Natural killer cell (primary cell): ENCODE results near the gene GALNT2. TPM values are rescaled to one million over a fixed set of nuclear protein-coding genes. Genes with fewer than 3 reads are reported as not detected.
A peak's percentile ranks its signal among the peaks of the same experiment; 100 is the strongest.

Source experiments
- ATAC-seq, 3 donors: fragments of 150-1000 bp in 2 of 3; fragments of 200-7000 bp in 1 of 3; cut with Tn5 transposase; 1 replicate in 1 of 3; 2 replicates in 2 of 3; pipeline ENCODE4 v1.10.0; 2021; ENCODE audit warnings: mild to moderate bottlenecking in 2 of 3, moderate library complexity in 2 of 3
- DNase-seq, 2 donors: peaks; one replicate each; pipeline versions ENCODE4 v3.0.0 to v3.0.0-alpha.2; 2013 to 2021; ENCODE audit warnings: mixed read lengths in 1 of 2
- H3K27ac ChIP-seq: one replicate; pipeline ENCODE4 v1.5.1; 2013; ENCODE audit warnings: mild to moderate bottlenecking, low read length
- H3K27me3 ChIP-seq: one replicate; pipeline ENCODE4 v1.6.1; 2013; ENCODE audit warnings: low read length; ENCODE audit not compliant: control insufficient read depth, insufficient read depth
- H3K36me3 ChIP-seq: one replicate; pipeline ENCODE4 v1.6.1; 2013; ENCODE audit warnings: low read length; ENCODE audit not compliant: control insufficient read depth, insufficient read depth
- H3K4me1 ChIP-seq: one replicate; pipeline ENCODE4 v1.6.1; 2013; ENCODE audit warnings: low read length; ENCODE audit not compliant: control insufficient read depth, insufficient read depth
- H3K4me3 ChIP-seq: one replicate; pipeline ENCODE4 v1.5.1; 2013; ENCODE audit warnings: low read length
- H3K9me3 ChIP-seq: one replicate; pipeline ENCODE4 v1.6.1; 2013; ENCODE audit warnings: low read length; ENCODE audit not compliant: control insufficient read depth, insufficient read depth
- H3K27ac Mint-ChIP-seq, 2 donors: one replicate each; pipeline ENCODE4 v1.8.0; 2022; ENCODE audit warnings: mild to moderate bottlenecking in 2 of 2, mixed read lengths in 2 of 2, moderate library complexity in 1 of 2
- H3K27me3 Mint-ChIP-seq, 2 donors: one replicate each; pipeline ENCODE4 v1.8.0; 2022; ENCODE audit warnings: low read depth in 2 of 2, mixed read lengths in 2 of 2
- H3K36me3 Mint-ChIP-seq: one replicate; pipeline ENCODE4 v1.8.0; 2022; ENCODE audit warnings: mixed read lengths
- H3K4me1 Mint-ChIP-seq, 2 donors: one replicate each; pipeline ENCODE4 v1.8.0; 2022; ENCODE audit warnings: mixed read lengths in 2 of 2
- H3K4me3 Mint-ChIP-seq: one replicate; pipeline ENCODE4 v1.8.0; 2022; ENCODE audit warnings: mild to moderate bottlenecking, moderate library complexity, mixed read lengths
- H3K9me3 Mint-ChIP-seq, 2 donors: one replicate each; pipeline ENCODE4 v1.8.0; 2022; ENCODE audit warnings: mixed read lengths in 2 of 2
- WGBS: methylation state at CpG from one replicate; pipeline ENCODE4 v1.1.7; 2013; ENCODE audit warnings: missing lambda C conversion rate; ENCODE audit not compliant: insufficient coverage; 5-methylcytosine and 5-hydroxymethylcytosine counted together
- intact Hi-C: fragments of 100-400 bp; cut with micrococcal nuclease; formaldehyde crosslinking; loops from one replicate; pipeline ENCODE4 v1.14.2; 2022
- total RNA-seq, 4 donors: library from RNA; stranded (reverse); fragments of 120-200 nt in 1 of 4; gene quantifications; one replicate each; pipeline versions ENCODE4 v1.2.3 to v1.2.4, GENCODE V29; 2013 to 2022
- TF ChIP-seq, protein P1 (sequence below): fragments of 200-600 bp; IDR thresholded peaks from one replicate; pipeline ENCODE4 v1.8.0; 2022; ENCODE audit warnings: antibody characterized with exemption

Gene GALNT2
- total RNA-seq, 3 donors from 2014 or later (not counting 1 experiment from before 2014, with no cell fraction given): 31.2 to 53.6 (median 47.3) TPM

DNA sequence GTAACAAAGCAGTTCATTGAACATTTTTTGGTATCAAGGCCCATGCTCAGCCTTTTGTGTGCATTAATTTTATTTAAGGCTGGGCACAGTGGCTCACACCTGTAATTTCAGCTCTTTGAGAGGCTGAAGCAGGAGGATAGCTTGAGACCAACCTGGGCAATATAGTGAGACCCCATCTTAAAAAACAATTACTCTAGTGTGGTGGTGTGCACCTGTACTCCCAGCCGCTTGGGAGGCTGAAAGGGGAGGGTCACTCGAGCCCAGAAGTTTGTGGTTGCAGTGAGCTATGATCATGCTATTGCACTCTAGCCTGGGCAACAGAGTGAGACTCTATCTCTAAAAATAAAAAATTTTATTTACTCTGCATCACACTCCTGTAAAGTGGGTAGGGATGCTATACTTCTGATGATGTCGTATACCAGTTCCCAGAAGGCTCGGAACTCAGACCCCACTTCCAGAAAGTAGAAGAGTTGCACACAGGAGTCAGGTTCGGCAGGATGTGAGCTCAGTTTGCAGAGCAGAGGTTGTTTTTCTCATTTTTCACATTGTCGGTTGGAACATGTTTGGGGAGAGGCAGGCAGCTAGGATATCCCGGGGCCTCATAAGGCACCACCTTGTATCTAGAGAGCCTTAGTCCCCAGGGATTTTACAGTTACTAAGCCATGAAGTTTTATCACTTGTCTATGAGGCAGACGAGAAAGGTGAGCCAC lies 144.6 kb downstream of the GALNT2 start:
- peak overlapping the region; percentile 47 to 66 for H3K27ac Mint-ChIP-seq
- Histone ChIP-seq H3K36me3 (no peaks in the 10 kb centered on the region), H3K27ac (no peak overlapping the region), H3K27me3 (no peaks in the 10 kb centered on the region), H3K4me1 (peaks cover 36% of the 10 kb centered on the region), H3K4me3 (no peak overlapping the region), H3K9me3 (no peaks in the 10 kb centered on the region)
- ATAC-seq (no peak), DNase-seq (no peak)
- no peaks in the 10 kb centered on the region for H3K27me3 Mint-ChIP-seq
- H3K36me3 Mint-ChIP-seq: no peaks in the 10 kb centered on the region
- intact Hi-C loops: no loop called here
- H3K4me1 Mint-ChIP-seq: peaks cover 46 to 72% of the 10 kb centered on the region in 2 donors
- TF ChIP-seq, protein P1, sequence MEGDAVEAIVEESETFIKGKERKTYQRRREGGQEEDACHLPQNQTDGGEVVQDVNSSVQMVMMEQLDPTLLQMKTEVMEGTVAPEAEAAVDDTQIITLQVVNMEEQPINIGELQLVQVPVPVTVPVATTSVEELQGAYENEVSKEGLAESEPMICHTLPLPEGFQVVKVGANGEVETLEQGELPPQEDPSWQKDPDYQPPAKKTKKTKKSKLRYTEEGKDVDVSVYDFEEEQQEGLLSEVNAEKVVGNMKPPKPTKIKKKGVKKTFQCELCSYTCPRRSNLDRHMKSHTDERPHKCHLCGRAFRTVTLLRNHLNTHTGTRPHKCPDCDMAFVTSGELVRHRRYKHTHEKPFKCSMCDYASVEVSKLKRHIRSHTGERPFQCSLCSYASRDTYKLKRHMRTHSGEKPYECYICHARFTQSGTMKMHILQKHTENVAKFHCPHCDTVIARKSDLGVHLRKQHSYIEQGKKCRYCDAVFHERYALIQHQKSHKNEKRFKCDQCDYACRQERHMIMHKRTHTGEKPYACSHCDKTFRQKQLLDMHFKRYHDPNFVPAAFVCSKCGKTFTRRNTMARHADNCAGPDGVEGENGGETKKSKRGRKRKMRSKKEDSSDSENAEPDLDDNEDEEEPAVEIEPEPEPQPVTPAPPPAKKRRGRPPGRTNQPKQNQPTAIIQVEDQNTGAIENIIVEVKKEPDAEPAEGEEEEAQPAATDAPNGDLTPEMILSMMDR: no peak
- H3K9me3 Mint-ChIP-seq: no peaks in the 10 kb centered on the region
- WGBS: 80% methylated on average over 6 of the region's 8 CpGs
- peak overlapping the region; percentile 5 for H3K4me3 Mint-ChIP-seq

GRCh38 chr1:230212405-230212936 lies 145.4 kb downstream of the GALNT2 start:
- no peaks in the 10 kb centered on the region for H3K9me3 Mint-ChIP-seq
- intact Hi-C loops: no loop called here
- Histone ChIP-seq H3K9me3 (no peaks in the 10 kb centered on the region), H3K4me3 (no peak overlapping the region), H3K27ac (peak overlapping the region; percentile 25), H3K4me1 (peaks cover 36% of the 10 kb centered on the region), H3K36me3 (no peaks in the 10 kb centered on the region), H3K27me3 (no peaks in the 10 kb centered on the region)
- ATAC-seq (peak in 1 of 3 donors; percentile 30), DNase-seq (peak in 1 of 2 donors; percentile 17)
- H3K36me3 Mint-ChIP-seq: no peaks in the 10 kb centered on the region
- H3K4me3 Mint-ChIP-seq: peak overlapping the region; percentile 47
- TF ChIP-seq, protein P1: no peak
- WGBS: 45% methylated on average over 4 of the region's 7 CpGs
- no peaks in the 10 kb centered on the region for H3K27me3 Mint-ChIP-seq
- peak overlapping the region; percentile 47 to 66 for H3K27ac Mint-ChIP-seq
- peaks cover 53 to 72% of the 10 kb centered on the region in 2 donors for H3K4me1 Mint-ChIP-seq

GRCh38 chr1:230215031-230215430 lies 148.0 kb downstream of the GALNT2 start:
- no peaks in the 10 kb centered on the region for H3K27me3 ChIP-seq
- H3K4me1 Mint-ChIP-seq: peaks cover 57 to 70% of the 10 kb centered on the region in 2 donors
- H3K4me1 ChIP-seq: peaks cover 16% of the 10 kb centered on the region
- DNase-seq: no peak
- no peak for ATAC-seq
- intact Hi-C loops: no loop called here
- H3K9me3 ChIP-seq: no peaks in the 10 kb centered on the region
- H3K27ac Mint-ChIP-seq: peak overlapping the region in 1 of 2 donors; percentile 22
- no peaks in the 10 kb centered on the region for H3K36me3 ChIP-seq
- TF ChIP-seq, protein P1: no peak
- no peak overlapping the region for H3K4me3 Mint-ChIP-seq
- H3K9me3 Mint-ChIP-seq: no peaks in the 10 kb centered on the region
- whole genome bisulfite sequencing: 77% methylated on average over 7 of the region's 7 CpGs
- H3K27me3 Mint-ChIP-seq: no peaks in the 10 kb centered on the region
- H3K36me3 Mint-ChIP-seq: no peaks in the 10 kb centered on the region
- no peak overlapping the region for H3K27ac ChIP-seq
- no peak overlapping the region for H3K4me3 ChIP-seq
